SIG-M5 (cell line): Measurements from ENCODE around the gene C20orf141.
"Not testable (repeated sequence)": the region's sequence is repeated elsewhere in the genome, so short reads cannot be mapped to it uniquely, and the experiment has no call there.

Source experiments
- DNase-seq: peaks from one replicate; lab custom pipeline; 2025; lab: John Stamatoyannopoulos, UW

Gene C20orf141

DNA sequence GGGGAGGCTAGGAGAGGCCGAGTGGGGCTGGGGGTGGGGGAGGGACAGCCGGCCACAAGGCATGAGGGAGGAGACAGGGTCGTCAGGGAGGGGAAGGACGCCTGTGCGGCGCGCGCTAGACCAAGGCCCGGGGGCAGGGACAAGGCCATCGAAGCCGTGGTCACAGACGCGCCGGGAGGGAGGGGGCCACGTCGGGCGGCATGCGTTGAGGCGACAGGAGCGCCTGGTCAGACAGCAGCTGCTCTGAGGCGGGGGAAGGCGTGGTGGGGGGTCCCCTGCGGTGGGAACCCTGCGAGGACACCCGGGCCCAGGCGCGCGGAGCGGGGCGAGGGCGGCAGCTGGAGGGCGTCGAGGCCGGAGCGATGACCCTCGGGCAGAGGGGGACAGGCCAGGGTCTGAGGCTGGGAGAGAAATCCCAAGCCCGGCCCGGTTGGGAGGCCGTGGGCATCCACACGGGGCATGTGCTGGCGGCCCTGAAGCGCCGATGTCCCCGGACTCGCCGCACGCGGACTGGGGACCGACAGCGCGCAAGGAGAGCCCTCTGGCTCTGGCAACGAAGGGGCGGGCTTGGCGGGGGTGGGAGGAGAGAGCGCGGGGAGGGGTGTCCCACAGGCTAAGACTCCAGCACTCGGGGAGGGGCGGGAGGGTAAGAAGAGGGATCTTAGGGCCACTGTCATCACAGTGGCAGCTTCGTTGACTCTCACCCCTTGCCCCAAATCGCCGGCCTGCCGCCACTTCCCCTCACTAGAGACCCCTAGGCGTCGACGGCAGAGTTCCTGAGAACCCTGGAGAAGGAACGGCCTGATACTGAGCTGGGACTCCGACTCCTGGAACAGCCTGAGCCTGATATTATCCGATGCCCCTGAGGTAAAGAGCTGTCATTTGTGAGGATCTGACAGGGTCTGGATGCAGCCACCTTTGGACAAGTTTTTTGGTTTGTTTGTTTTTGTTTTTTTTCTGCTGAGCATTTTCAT lies 6.4 kb downstream of the C20orf141 start:
- no peak for DNase-seq

DNA sequence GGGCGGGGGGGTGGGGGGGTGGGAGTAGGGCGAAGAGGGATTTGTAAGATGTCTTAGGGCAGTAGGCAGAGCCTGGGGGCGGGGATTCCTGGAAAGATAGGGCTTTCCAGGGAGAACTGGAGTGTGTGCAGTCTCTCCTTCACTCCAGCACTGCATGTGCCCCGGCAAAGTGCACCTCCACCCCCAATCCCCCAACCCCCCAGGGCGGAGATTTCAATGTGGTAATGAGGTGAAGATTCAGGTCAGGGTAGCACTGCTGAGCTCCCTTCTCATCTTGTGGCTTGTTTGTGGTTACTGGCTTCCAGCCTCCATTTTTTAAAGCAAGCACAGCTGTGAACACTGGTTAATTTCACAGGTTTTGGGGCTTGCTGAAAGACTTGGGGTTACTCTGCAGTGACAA lies 7.3 kb downstream of the C20orf141 start:
- DNase-seq = no peak

DNA sequence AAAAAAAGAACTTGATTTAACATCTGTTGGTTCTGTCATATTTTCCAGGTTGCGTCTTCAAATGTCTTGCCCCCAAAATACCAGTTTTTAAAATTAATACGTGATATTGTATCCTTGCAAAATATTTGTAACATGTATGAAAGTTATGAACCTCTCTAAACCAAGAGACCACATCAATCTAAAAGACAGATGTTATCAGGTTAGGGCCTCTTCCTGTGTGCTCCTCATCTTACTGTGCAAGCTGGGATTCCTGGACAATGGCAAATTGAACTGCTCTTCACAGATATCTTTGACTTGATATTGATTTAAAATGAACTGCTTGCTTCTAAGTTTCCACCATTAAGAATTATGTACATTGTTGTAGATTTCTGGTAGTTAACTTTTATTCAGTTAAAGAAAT lies 11.0 kb downstream of the C20orf141 start:
- DNase-seq = no peak

- DNase-seq = no peak
Measured at GRCh38 chr20:2826655-2827054, 11.9 kb downstream of the C20orf141 start.

- DNase-seq = no peak
Measured at GRCh38 chr20:2829376-2829775, 14.6 kb downstream of the C20orf141 start.

DNA sequence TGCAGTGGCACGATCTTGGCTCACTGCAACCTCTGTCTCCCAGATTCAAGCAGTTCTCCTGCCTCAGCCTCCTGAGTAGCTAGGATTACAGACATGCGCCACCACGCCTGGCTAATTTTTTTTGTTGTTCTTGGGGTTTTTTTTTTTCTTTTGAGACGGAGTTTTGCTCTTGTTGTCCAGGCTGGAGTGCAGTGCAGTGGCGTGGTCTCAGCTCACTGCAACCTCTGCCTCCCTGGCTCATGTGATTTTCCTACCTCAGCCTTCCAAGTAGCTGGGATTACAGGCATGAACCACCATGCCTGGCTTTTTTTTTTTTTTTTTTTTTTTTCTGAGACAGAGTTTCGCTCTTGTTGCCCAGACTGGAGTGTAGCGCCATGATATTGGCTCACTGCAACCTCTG lies 16.4 kb downstream of the C20orf141 start:
- not testable (repeated sequence) for DNase-seq

DNA sequence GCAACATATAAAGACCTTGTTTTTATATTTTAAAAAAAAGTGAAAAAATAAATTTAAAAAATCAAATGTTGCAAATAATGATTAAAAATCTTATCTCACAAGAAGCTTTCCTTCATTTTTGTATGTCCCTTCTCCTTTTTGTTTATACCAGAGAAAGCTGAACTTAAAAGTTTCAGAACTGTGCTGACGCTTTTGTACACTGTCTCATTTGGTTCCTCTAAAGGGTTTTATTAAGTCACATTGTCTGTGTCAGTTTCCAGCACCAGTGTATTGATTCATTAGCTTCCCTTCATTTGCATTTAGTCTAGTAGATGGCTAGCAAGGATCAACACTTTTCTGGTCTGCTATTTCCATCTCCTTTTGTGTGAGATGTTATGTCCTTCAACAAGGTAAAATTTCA lies 19.0 kb downstream of the C20orf141 start:
- no peak for DNase-seq

- DNase-seq = no peak
Measured at GRCh38 chr20:2834401-2835110, 19.8 kb downstream of the C20orf141 start.

DNA sequence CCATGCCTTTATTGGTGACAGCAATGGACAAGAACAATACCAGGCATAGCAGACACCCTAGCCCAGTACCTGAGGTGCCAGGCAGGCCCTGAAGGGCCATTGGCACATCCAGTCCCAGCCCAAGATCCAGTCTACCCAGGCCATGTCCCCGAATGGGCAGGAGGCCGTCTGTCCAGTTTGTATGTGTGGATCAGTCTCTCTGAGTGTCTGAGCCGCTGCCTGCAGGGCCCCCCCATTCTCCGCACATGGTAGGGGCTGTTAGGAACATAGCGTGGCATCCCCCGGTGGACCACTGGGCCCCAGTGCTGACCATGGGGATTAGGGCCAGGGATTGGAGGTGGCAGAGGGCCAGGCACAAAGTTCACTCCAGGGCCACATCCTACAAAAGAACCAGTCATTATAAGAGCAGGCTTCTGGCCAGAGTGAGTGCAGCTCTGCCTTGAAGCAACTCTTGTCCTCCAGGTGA lies 20.6 kb downstream of the C20orf141 start:
- DNase-seq = no peak

- DNase-seq = no peak
Measured at GRCh38 chr20:2836035-2836434, 21.2 kb downstream of the C20orf141 start.

DNA sequence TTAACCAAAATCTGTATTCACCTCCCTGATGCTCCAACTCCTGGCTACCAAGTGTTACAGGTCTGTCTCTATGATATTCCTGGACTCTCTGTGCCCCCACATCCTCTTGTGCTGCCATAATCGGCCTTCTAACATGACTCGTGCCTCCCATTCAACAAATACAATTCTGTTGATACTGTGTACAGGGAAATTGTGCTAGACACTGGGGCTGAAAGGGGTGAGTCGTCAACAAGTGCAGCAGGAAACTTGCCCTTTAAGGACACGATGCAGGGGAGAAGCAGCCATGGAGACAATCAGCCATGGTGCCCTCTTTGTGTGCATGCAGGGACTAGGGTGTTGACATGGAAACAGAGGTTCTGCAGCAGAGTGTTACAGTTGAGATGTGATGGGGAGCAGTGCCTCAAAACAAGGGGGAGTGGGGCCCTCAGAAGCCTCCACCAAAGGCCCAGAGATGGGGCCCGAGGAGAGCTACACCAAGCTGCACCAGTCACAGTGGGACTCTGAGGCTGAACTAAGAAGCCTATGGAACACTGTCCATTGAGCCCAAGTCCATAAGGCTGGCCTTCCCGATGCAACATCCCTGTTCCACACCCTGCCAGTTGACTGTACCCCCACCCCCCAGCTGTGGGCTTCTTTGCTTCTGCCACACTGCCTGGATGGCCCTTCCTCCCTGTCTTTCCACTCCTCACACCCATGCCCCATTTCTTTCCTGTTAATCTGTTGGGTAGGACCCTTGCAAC lies 22.6 kb downstream of the C20orf141 start:
- no peak for DNase-seq

DNA sequence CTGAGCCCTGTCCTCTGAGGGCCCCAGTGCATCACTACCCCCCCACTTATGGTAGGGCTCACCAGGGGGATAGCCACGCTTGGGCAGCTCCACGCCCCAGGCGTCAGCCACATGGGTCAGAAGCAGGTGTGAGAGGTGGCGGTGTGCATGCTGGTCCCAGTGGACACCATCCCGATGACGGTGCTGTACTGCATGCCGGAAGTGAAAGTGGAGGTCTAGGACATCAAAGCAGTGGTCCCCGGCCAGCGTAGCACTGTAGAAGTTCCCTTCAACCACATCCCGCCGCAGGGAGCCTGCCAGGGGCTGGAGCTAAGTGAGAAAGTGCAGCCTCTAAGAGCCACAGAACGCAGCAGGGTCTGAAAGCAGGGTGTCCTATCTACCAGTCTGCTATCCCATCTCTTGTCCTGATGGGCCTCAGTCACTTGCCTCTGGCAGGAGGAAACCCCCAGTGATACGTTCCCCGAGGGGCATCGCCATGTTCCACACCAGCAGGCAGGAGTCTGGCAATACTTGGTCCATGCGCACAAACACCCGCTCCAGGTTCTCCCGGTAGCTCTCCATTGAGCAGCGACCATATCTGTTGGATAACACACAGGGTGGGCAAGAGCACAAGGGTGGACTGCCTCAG lies 23.5 kb downstream of the C20orf141 start:
- DNase-seq = no peak

GRCh38 chr20:2838847-2839671 lies 24.3 kb downstream of the C20orf141 start:
- no peak for DNase-seq

DNA sequence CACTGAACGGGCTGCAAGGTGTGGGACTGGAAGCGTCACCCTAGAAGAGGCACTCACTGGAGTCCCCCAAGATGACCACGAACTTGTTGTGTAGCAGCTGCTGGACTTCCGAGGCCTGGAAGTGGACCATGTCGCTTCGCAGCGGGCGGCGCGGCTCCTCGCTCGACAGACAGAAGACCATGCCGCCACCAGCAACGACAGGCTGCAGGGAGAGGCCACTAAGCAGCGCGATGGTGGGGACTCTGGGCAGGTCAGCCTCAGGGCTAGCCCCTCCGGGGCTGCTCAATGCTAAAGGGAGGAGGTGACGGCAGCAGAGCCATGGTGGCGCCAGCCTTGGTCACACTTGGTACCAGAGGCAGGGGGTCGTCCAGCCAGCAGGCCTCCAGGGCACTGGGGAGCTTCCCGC lies 24.9 kb downstream of the C20orf141 start:
- DNase-seq = no peak

DNA sequence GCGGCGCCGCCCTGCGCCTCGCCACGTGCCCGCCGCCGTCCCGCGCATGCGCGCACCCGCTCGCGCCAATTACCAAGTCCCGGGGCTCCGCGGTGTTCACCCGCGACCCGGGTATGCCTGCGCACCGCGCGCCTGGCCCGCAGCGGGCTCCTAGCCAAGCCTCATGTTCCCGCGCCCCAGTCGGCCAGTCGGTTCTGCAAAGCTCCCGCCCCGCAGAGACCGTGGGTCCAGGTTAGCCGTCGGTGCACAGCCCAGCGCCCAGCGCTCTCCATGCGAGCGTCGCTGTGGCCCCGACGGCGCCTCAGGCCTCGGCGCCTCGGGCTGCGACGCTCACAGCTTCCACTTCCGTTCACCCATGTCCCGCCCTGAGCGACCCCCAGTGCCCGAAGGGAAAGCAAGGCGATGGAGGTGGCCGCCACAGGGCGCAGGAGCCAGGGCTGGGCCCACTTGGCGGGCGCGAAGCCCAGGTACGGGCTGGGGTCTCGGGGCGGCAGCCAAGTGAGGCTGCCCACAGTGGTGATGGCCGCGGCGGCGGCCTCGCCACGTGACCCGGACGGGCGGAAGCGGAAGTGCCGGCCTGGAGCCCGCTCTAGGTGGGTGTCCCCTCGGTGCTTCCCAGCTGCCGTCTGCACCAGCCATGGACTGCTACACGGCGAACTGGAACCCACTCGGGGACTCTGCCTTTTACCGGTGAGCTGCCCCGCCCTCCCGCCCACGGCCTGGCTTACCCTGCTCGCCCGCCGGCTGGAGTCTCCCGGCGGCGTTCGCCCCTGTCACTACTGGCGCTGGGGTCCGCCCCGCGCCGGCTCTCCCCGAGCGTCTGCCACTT lies 25.6 kb downstream of the C20orf141 start, which contains the start of the genes PCED1A and VPS16:
Gene PCED1A, minus strand, starts transcription at position 518 of the 829 bp plus-strand sequence. CDS start 743 bp downstream, outside the sequence.
Gene VPS16, plus strand, starts transcription at position 608 of the 829 bp plus-strand sequence. Its CDS starts 30 bp downstream, at position 638.
- peak; percentile 37 for DNase-seq

DNA sequence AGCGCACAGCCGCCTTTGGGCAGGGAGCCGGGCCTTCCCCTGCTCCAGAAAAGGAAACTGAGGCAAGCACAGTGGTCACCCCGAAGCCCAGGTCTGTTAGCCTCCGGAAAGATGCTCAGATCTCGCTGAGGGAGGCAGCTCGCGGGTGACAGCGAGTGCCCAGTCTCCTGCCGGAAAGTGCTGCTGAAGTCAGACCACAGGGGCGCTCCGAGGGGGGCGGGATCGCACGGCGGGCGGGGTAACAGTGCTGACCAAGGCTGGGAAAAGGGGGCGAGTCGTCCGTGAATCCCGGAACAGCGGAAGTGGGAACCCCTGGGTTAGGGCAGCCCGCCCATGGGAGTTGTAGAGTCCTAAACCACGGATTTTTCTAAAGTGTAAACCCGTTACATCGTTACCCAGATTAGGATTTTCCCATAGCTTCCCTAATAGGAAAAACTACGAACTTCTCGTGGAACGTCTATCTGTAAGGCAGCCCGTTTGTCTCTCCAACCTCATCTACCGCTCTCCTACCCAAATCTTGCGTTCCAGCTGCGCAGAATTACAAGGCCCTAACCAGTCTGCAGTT lies 26.3 kb downstream of the C20orf141 start:
- DNase-seq = no peak

GRCh38 chr20:2845607-2846006 lies 30.8 kb downstream of the C20orf141 start:
- DNase-seq = no peak

DNA sequence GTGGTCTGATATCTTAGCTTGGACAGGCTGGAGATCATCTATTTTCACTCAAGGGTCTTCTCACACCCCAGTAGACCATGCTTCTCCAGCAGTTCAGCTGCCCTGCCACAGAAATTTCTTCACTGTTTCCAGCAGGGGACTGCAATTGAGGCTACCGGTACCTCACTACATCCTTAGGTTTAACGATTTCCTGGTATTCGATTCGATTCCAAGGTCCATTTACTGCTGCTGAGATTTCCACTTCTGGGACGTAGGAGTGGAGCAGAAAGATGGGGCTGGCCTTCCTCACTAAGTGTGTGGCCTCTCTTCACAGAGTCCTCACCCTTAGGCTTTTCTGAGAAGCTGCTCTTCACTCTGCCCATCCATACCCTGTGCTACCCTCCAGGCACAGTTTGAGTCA lies 31.9 kb downstream of the C20orf141 start:
- DNase-seq = no peak

GRCh38 chr20:2847802-2848201 lies 33.0 kb downstream of the C20orf141 start:
- DNase-seq = no peak
